ENCODE data around the gene MFAP3. TPM values are rescaled to one million over a fixed set of nuclear protein-coding genes. Genes with fewer than 3 reads are reported as not detected.

The MFAP3 gene
- total and polyA plus RNA-seq, 2 of the 13 experiments (the other 11 are each of a cell fraction or from before 2014, with no cell fraction given), result 12.1 to 28.3 TPM

- TF ChIP-seq XRCC5 (optimal IDR thresholded peaks at IDR 0.05; ENCODE audit: low read length) (peak; percentile 76), ZNF205 (CRISPR knock-in tag; IDR thresholded peaks at IDR 0.05) (peak; percentile 98), ZNF362 (CRISPR knock-in tag; IDR thresholded peaks at IDR 0.05; ENCODE audit: borderline replicate concordance) (peak; percentile 66), ZNF605 (CRISPR knock-in tag; IDR thresholded peaks at IDR 0.05) (peak; percentile 92), NR2C2 (CRISPR knock-in tag; IDR thresholded peaks at IDR 0.05; ENCODE audit: borderline replicate concordance) (peak; percentile 100), HCFC1 (IDR thresholded peaks at IDR 0.05; ENCODE audit: low read depth, low read length) (peak; percentile 66), ZNF234 (CRISPR knock-in tag; conservative IDR thresholded peaks at IDR 0.05) (peak; percentile 48; the same call in 1 of the 2 replicates), ZNF160 (CRISPR knock-in tag; IDR thresholded peaks at IDR 0.05) (0 out of 2 replicates have a peak, but pooled peaks have one; percentile 70), CENPT (CRISPR knock-in tag; IDR thresholded peaks at IDR 0.05; ENCODE audit: low read depth) (no peak), ZC3H13 (CRISPR knock-in tag; IDR thresholded peaks at IDR 0.05) (peak; percentile 47; the same call in 1 of the 2 replicates), ZNF720 (CRISPR knock-in tag; IDR thresholded peaks at IDR 0.05) (no peak), IRF9 (CRISPR knock-in tag; IDR thresholded peaks at IDR 0.05; ENCODE audit: borderline replicate concordance) (peak; percentile 69; the same call in 1 of the 2 replicates), KDM5A (IDR thresholded peaks at IDR 0.05; ENCODE audit: borderline replicate concordance, low read length) (peak; percentile 68), ETV5 (CRISPR knock-in tag; IDR thresholded peaks at IDR 0.05; ENCODE audit: borderline replicate concordance) (peak; percentile 86), RBM39 (IDR thresholded peaks at IDR 0.05; ENCODE audit: low read depth, low read length, poor library complexity, severe bottlenecking) (peak; percentile 89), POLR2AphosphoS5 (IDR thresholded peaks at IDR 0.05; ENCODE audit: low read depth, low read length) (peak; percentile 97), ZNF292 (CRISPR knock-in tag; IDR thresholded peaks at IDR 0.05; ENCODE audit: borderline replicate concordance, low read depth) (peak; percentile 86), MED1 (CRISPR knock-in tag; IDR thresholded peaks at IDR 0.05) (peak; percentile 57; the same call in 1 of the 2 replicates), KMT2B (CRISPR knock-in tag; IDR thresholded peaks at IDR 0.05) (peak; percentile 100), ZNF816 (CRISPR knock-in tag; IDR thresholded peaks at IDR 0.05; ENCODE audit: borderline replicate concordance) (no peak), E2F1 (CRISPR knock-in tag; IDR thresholded peaks at IDR 0.05) (no peak), ARID3A (IDR thresholded peaks at IDR 0.05; ENCODE audit: low read depth, low read length) (peak; percentile 22; the same call in 1 of the 2 replicates), ZNF326 (CRISPR knock-in tag; IDR thresholded peaks at IDR 0.05; ENCODE audit: borderline replicate concordance) (no peak), KMT2A (CRISPR knock-in tag; IDR thresholded peaks at IDR 0.05) (peak; percentile 99), KAT2B (IDR thresholded peaks at IDR 0.05; ENCODE audit: borderline replicate concordance, low read depth, low read length) (no peak)
Observed at GRCh38 chr5:154038707-154039457, at the start of gene MFAP3, which contains the start of gene FAM114A2 (continued).
